D341Med (cell line): ENCODE data around the gene THSD4.

Source experiments
- DNase-seq: peaks from one replicate; pipeline ENCODE4 v3.0.0; 2012; ENCODE audit warnings: low spot score

The THSD4 gene

DNA sequence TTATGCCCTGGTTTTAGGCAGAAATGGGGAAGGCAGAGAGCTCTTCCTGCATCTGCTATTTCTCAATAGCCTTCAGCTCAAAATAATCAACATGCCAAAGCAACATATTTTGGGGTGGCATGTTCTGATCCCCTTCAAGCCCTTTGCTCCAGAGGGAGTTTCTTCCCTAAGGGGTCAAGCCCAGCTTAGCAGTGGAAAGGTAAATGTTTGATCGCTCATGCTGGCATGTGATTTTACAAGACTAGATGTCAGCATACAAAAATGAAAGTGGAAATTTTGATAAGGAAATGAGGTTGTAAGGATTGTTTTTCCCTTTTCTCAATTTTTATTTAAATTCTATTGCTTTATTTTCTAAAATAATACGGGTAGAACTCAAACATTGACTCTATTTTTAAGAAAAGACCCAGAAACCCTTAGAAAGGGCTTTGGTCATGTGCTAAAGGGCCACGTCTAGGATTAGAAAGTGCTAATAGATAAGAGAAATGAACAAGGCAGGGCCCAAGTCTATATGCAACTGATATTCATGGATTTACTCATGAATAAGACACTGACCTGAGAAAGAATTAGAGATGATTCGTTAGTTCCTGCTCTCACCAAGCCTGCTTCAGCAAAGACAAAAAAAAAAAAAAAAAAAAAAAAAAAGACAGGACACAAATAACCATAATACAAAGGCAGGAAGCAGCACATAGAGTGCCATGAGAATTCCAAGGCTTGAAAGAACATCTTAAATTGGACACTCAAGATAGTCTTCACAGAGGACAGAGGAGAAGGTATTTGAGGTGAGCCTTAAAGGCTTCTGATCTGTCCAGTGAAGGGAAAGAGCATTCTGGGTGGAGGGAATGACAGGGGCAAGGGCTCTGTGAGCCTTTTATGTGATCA is 640.1 kb downstream of the THSD4 start:
- DNase-seq = no peak

DNA sequence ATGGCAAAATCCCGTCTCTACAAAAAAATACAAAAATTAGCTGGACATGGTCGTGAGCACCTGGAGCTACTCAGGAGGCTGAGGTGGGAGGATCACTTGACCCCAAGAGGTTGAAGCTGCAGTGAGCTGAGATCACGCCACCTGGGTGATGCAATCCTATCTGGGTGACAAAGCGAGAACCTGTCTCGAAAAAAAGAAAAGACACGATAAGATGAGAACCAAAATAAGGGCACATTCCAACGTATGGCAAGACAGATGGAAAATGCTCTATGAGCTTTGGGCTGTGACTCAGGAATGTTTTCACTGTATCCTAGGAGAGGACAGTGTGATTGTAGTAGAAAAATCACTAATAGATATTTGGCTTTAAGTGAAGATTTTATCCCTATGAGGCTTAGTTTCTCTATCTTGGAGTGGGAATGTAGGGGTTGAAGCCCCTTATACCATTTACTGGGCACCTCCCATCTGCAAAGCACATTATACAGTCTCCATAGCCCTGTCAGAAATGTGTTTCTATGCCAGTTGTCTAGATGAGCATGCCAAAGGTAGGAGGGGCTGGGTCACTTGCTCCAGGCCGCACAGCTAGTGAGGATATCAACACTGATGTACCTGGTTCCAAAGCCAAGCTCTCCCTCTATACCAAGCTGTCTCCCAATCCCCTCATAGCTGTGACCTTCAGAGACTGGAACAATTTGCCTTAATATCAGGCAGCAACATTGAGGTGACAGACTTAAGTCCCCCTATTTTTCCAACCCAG is 641.5 kb downstream of the THSD4 start:
- DNase-seq = no peak

DNA sequence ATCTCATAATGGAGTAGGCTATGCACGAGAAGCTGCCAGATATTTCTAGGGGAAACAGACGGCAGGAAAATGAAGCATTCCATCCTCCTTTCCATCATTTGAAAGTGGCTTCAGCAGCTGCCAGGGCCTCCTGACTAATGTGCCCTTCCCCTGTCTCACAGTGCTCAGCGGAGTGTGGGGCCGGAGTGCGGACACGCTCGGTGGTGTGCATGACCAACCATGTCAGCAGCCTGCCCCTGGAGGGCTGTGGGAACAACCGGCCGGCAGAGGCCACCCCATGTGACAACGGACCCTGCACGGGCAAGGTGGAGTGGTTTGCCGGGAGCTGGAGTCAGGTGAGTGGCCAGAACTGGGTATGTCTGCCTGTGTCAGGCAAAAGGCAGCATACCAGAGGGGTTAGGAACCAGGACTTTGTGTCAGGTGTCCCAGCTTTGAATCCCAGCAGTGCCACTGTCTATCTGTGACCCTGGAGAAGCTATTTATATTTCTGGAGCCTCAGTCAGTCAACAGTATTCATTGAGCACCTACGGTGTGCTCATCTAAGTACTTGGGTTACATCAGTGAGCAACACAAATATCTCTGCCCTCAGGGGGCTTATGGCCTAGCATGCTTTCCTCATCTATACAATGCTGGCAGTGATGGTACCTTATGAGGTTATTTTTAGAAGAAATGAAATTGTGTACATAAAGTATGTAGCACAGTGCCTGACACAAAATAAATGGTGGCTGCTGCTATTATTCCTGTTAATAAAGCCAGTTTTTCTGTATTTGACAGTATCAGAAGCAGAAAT is 642.7 kb downstream of the THSD4 start:
- DNase-seq = no peak

DNA sequence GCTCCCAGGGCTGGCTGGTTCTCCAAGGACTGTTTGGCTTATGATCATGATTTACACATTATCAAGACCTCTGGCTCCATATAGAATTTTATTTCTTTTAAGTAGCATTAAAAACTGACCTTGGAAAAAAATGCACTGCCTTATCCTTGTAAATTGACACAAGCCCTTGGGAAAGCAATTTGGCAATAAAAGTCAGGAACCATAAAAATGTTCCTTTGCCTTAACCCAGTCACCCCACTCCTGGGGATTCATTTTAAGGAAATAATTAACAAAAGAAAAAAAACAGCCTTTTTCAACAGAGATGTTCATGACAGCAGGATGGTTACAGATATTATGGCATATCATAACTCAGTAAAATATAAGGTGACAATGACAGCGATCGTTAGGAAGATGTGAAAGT is 643.4 kb downstream of the THSD4 start:
- no peak for DNase-seq

DNA sequence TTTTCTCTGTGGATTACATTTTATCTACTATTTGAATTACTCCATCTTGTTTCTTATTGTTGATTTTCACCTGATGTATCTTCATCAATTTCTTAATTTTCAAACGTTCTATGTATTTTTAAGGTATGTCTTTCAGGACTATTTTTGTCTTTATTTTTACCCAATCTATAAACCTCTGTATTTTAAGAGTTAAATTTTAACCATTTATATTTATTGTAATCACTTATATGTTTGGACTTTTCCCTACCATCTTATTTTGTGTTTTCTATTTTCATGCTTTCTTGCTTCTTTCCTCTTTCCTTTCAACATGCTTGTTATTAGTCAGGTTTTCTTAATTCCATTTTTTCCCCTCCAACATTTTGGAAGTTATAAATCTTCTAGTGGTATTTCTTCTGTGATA is 645.6 kb downstream of the THSD4 start:
- no peak for DNase-seq

DNA sequence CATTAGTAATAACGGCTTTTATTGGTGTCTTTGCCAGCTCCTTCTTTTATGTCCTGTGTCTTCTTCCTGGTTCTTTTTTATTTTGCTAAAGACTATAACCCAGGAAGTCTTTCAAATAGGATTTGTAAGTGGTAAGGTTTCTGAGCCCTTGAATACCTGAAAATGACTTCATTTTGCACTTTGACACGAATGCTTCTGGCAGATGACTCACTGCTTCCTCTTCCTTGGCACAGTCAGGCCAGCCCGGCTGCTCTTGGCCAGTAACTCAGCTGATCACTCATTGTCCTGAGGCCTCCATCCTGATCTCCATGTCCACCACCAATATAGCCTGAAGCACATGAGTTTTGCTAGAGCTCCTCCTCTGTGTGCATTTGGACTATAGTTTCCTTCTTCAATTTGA is 646.4 kb downstream of the THSD4 start:
- no peak for DNase-seq

DNA sequence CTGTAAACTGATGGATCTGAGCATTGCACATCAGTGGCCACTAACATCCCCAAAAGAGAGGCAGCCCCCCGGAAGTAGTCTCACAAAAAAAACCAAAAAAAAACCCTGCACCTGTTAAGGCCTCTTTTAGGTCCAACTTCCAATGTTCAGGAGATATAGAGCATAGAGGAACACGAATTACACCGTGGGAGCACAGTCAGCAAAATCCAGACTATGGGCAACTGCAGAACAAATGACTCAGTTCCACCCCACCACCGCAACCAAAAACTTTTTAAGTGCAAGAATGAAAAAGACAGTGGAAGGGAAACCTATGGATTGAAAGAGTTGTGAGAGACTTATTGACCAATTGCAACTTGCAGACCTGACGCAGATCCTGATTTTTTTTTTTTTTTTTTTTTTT is 652.9 kb downstream of the THSD4 start:
- no peak for DNase-seq

DNA sequence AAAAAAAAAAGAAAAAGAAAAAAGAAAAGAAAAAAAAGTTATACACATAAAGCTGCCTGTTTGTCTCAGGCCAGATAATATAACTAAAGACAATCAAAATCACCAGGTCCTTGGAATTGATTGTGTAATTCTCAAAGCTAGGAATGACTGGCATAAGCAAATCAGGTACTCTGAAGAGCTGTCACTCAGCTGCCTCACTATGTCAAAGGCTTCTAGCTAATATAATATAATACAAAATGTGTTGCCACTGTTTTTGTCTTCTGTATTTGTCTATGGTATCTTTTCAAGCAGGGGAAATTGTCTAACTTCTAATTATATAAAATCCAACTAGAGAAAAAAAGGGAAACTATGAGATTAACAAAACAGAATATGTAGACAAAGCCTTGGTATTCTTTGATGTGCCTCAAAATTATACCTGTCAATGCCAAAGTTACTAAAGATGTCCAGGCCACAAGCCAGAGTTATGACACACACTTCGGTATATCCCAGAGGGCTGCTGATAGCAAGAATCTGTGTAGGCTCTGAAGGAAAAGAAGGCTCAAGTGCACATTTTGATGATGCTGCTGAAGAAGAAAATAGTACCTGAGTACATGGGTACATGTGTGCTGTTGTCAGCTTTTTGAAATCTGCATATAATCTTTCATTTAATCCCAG is 658.1 kb downstream of the THSD4 start:
- no peak for DNase-seq

DNA sequence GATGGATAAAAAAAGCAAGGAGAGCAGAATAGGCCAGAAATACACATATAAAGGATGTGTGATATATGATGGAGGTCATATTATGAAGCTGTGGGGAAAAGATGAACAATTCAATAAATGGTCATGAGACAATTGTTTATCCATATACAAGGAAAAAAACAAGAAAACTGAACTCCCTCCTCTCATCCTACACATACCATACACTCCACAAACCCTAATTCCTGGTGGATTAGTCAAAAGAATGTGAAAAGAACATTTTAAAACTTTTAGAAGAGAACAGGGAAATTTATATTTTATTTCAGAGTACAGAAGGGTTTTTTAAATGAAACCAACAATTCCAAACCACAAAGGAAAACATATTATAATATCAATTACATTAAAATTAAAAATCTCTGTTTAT is 660.6 kb downstream of the THSD4 start:
- no peak for DNase-seq

DNA sequence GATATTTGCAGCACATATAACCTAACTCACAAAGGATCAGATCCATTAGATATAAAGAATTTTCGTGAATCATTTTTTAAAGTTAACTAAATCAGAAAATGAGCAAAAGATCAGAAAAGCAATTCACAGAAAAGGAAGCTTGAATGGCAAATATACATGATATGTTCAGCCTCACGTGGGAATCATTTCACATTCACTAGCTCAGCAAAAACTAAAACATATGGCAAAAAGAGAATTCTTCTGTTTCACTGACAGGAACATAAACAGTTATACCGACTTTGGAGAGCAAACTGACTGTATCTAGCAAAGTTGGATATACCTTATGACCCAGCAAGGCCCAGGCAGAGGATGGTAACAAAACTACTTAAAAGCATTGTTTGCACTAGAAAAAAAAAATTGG is 661.0 kb downstream of the THSD4 start:
- no peak for DNase-seq

DNA sequence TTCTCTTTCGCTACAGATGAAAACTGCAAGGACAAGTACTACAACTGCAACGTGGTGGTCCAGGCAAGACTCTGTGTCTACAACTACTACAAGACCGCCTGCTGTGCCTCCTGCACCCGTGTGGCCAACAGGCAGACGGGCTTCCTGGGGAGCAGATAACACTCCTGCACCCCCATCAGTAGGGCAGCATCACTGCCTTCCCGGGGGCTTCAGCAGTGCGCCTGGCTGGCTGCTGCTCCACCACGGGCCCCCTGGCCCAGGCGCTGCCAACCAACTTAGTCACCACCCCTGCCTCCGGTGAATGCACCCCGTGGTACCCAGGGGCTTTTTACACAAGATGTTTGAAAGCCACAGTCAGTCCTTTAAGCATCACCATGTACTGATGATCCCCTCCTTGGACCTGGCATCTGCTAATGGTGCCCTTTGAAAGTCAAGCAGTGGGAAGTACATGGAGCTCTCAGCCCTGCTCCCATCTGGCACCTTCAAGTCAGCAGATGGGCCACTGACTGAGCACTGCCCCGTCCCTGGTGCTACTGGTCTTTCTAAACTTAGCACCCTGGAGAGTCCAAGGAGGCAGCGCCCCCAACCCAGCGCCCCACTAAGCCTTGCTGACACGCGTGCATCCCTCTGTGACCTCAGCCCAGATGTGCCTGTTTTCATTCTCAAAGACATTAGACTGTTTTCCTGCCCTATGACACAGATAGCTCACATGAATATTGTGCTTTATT is 662.1 kb downstream of the THSD4 start:
- no peak for DNase-seq

DNA sequence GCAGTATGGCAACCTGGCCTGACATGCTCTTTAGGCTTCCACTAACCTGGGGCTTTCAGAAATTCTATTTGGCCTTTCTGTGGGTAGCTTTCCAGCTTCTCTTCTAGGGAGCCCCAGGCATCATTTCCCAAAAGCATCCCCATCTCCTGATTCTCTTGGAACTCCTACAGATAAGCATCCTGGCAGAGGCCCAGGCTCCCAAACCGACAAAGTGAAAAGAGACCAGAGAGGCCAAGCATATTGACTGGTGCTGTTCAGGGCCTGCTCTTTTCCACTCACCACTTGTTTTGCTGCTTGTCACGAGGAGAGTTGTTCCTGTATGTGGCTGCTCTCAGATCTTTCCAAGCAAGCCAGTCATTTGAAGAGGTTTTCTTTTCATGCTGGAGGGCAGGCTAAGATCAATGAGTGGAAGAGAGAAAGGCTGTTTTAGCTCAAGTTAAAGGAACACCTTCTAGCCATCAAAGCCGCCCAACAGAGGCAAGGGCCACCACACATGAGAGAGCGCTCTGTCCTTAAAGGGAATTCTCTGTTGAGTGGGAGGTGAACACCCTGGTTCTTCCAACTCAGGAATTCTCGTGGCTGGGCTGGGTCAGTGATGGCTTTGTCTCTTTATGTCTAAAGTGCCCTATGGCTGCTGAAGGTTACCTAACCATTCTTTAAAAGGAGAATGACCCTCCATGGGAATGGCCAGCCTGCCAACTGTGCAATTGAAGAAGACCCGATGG is 664.0 kb downstream of the THSD4 start:
- no peak for DNase-seq

DNA sequence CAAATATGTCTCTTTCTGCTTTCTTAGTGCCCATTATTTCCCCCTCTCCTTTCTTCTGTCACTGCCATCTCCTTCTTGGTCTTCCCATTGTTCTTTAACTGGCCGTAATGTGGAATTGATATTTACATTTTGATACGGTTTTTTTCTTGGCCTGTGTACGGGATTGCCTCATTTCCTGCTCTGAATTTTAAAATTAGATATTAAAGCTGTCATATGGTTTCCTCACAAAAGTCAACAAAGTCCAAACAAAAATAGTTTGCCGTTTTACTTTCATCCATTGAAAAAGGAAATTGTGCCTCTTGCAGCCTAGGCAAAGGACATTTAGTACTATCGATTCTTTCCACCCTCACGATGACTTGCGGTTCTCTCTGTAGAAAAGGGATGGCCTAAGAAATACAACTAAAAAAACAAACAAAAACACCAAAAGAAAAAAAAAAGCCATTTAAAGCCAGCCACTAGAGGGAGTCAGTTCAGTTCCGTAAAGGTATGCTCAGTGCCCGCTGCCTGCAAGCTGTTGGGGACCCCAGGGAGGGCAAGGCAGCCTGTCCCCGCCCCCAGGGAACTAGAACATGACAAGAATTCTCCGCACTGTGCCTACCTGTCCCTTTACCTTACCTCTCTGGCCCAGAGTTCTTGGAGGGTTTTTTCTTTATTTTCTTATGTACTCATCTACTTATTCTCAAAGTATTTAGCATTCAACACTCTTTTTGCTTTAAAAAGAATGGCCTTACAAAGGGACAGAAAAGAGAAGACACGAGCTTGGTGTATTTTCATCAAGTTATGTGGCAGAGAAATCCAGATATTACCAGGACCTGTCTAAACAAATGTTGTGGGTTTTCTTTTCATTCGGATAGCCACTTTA is 665.1 kb downstream of the THSD4 start:
- DNase-seq = peak; percentile 77

DNA sequence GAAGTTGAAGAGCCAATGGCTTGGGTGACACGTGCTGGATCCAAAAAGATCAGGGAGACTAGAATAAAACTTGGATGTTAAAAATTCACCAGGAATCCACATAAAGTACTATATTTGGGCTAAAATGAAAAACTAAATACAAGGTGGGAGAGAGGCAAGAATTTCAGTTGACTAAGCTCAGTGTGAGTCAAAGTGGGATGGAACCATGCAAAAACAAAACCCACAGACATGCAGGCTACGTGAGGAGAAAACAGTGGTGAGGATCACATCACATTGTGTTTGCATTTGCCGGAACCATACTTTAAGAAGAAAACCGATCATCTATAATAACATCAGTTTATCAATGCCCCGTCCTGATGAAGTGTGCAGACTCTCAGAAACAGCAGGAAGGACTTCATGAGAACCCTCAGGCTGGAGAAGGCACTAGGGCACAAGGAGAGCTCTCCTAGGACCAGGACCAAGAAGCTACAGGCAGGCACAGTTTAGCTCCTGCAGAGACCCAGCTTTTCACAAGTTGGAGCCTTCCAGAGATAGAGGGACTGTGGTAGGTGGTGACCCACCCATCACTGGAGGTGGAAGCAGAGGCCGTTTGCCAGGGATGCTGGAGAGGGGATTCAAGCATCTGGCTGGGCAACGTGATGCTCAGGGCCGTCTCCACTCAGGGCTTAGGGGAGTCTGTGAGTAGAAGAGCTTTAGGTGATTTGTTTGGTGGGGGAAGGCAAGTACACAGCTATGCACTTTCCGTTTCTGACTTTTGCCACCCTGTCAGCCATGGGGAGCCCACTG is 666.1 kb downstream of the THSD4 start:
- DNase-seq = no peak

DNA sequence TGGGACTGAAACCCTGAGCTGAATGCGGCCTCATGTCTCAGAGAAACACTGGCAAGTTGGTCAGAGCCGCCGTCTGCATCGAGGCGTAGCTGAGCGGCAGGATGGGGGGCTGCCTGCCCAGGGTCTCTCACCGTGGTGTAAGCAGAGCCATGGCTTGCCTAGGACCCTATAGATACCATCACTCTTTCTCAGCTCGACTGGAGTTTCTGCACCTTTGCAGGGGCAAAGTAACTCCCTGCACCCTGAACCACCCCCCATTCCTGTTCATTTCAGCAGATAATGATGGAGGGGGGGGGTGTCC is 666.6 kb downstream of the THSD4 start:
- no peak for DNase-seq

DNA sequence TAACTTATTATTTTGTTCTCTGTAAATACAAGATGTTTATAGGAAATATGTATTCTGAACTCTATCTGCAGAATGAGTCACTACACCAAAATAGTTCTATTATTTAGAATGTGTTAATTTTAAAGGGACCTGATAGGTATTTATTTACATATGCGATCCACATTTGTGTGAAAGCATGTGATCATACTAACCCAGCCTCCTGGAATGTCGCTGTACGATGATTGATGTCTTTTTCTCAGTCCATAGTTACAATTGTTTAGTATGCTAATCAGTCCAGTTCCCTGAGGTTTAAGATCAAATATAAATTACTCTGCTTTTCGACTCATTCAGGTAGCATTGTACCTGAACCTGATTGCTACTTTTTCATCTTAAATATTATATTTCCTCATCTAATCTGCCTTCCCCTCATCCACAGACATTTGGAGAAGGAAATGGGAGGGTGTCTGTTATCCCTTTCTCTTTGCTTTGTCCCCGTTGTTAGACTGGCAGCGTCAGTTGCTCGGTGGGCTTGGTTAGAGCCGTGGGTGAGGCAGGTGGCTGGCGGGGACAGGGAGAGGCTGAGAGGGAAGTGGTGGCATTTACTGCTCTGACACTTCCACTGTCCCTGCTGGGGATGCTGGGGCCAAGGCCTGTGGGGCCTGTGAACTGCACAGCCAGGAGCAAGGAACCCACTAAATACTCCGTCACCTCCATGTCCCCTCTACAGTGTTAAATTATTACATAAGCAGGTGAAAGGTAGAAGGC is 667.3 kb downstream of the THSD4 start:
- no peak for DNase-seq

DNA sequence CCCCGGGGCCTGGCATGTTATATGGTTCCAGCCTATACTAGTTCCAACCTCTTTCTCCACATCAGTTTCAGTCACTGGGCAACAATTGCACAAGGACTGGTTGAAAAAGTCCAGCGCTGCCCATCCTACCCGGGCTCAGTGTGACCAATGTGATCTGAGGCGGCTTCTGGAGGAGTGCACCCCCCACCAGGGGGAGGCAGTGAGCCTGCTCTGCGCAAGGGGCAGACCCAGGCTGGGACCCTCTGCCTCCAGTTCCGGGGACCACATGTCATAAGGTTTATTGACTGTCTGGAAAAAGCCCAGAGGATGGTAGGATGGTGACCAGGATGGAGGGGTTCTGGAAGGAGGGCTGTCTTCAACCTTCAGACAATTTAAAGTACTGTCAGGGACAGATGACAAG is 669.4 kb downstream of the THSD4 start:
- DNase-seq = peak; percentile 63

DNA sequence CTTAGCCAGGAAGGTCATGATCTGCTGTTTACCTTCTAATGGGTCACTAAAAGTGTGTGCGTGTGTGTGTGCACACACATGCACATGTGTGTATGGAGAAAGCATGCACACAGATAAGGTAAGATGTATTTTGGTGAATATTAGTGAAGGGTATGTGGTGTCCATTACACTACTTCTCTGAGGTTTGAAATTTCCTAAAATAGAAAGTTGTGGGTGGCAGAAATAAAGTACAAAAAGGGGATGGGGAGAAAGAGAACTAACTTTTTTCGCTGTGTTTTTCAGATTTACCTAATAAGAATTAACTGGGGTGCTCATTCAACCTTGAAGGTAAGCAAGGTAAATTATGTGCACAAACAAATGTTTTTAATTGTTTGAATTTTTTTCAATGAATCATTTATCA is 670.7 kb downstream of the THSD4 start:
- no peak for DNase-seq

DNA sequence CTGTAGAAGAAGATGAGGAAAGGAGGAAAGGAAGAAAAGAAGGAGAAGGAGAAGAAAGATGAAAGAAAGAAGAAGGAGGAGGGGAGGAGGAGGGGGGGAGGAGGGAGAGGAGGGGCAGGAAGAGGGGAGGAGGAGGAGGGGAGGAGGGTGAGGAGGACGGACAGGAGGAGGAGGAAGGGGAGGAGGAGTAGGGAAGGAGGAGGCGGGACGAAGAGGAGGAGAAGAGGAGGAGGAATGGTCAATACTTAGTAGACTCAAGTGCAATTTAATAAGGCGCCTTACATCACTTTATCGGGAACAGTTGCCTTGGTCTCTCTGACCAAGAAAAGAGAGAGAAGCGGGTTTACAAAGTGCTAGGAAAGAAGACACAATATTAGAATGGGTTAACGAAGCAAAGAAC is 671.4 kb downstream of the THSD4 start:
- no peak for DNase-seq
